Measurements from ENCODE around the gene RAP1GAP2.

GRCh38 chr17:2961446-2961845 is 165.2 kb downstream of the RAP1GAP2 start:
- TF ChIP-seq CTCF (IDR thresholded peaks at IDR 0.05), result no peak
- TF ChIP-seq POLR2A (IDR thresholded peaks at IDR 0.05), result no peak
